Body of pancreas (tissue), 4 donors: ENCODE results near the gene GOLPH3.

Source experiments
- POLR2A ChIP-seq, 3 donors: fragments of 450-650 bp; IDR thresholded peaks; one replicate each; pipeline ENCODE4 v1.6.1; 2016; ENCODE audit warnings: antibody characterized with exemption in 3 of 3, mild to moderate bottlenecking in 2 of 3
- TF ChIP-seq, protein P1 (sequence below), 7 experiments: fragments of 450-650 bp in 4 of 7; fragments of 200-600 bp in 3 of 7; sonication (generic) in 3 of 7; IDR thresholded peaks; one replicate each; pipeline ENCODE4 v1.5.1; 2016 to 2019; ENCODE audit warnings: antibody characterized with exemption in 7 of 7

DNA sequence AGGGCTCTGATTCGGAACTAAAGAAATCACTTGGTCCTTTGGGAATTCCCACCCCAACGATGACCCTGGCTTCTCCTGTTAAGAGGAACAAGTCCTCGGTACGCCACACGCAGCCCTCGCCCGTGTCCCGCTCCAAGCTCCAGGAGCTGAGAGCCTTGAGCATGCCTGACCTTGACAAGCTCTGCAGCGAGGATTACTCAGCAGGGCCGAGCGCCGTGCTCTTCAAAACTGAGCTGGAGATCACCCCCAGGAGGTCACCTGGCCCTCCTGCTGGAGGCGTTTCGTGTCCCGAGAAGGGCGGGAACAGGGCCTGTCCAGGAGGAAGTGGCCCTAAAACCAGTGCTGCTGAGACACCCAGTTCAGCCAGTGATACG, 83.4 kb downstream of the GOLPH3 start:
- TF ChIP-seq, protein P1, sequence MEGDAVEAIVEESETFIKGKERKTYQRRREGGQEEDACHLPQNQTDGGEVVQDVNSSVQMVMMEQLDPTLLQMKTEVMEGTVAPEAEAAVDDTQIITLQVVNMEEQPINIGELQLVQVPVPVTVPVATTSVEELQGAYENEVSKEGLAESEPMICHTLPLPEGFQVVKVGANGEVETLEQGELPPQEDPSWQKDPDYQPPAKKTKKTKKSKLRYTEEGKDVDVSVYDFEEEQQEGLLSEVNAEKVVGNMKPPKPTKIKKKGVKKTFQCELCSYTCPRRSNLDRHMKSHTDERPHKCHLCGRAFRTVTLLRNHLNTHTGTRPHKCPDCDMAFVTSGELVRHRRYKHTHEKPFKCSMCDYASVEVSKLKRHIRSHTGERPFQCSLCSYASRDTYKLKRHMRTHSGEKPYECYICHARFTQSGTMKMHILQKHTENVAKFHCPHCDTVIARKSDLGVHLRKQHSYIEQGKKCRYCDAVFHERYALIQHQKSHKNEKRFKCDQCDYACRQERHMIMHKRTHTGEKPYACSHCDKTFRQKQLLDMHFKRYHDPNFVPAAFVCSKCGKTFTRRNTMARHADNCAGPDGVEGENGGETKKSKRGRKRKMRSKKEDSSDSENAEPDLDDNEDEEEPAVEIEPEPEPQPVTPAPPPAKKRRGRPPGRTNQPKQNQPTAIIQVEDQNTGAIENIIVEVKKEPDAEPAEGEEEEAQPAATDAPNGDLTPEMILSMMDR (IDR thresholded peaks at IDR 0.05): no peak
- TF ChIP-seq POLR2A (IDR thresholded peaks at IDR 0.05): no peak
